ENCODE measurements around the gene RPL36AL. TPM values are rescaled to one million over a fixed set of nuclear protein-coding genes. Genes with fewer than 3 reads are reported as not detected.

The RPL36AL gene
- total RNA-seq, 1 donor from 2014 or later = 170 TPM

DNA sequence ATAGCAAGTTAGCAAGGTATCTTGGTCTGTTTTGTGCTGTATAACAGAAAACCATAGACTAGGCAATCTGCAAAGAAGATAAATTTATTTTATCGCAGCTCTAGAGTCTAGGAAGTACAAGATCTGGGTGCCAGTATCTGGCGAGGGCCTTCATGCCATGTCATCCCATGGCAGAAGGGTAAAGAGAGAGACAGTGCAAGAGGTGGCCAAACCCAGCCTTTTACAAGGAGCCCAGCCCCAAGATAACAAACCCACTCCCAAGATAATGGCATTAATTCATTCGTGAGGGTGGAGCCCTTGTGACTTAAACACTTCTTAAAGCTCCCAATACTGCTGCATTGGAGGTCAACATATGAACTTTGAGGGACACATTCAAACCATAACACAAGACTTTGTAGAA lies 51.1 kb downstream of the RPL36AL start:
- H3K27ac ChIP-seq = no peak overlapping the region
- no peak overlapping the region for H3K9ac ChIP-seq
- Mint-ChIP-seq H3K36me3 (peaks cover 26% of the 10 kb centered on the region), H3K4me1 (no peaks in the 10 kb centered on the region), H3K27me3 (ENCODE audit: insufficient read depth, low read depth) (no peaks in the 10 kb centered on the region), H3K9me3 (peaks cover 2% of the 10 kb centered on the region), H3K4me3 (no peak overlapping the region), H3K27ac (no peak overlapping the region)
- TF ChIP-seq, protein P1, sequence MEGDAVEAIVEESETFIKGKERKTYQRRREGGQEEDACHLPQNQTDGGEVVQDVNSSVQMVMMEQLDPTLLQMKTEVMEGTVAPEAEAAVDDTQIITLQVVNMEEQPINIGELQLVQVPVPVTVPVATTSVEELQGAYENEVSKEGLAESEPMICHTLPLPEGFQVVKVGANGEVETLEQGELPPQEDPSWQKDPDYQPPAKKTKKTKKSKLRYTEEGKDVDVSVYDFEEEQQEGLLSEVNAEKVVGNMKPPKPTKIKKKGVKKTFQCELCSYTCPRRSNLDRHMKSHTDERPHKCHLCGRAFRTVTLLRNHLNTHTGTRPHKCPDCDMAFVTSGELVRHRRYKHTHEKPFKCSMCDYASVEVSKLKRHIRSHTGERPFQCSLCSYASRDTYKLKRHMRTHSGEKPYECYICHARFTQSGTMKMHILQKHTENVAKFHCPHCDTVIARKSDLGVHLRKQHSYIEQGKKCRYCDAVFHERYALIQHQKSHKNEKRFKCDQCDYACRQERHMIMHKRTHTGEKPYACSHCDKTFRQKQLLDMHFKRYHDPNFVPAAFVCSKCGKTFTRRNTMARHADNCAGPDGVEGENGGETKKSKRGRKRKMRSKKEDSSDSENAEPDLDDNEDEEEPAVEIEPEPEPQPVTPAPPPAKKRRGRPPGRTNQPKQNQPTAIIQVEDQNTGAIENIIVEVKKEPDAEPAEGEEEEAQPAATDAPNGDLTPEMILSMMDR (IDR thresholded peaks at IDR 0.05) = no peak
- TF ChIP-seq EZH2phosphoT487 (IDR thresholded peaks at IDR 0.05) (no peak), EZH2 (IDR thresholded peaks at IDR 0.05) (no peak)
- H3F3A ChIP-seq (ENCODE audit: low read depth) = no peaks in the 10 kb centered on the region
- no peaks in the 10 kb centered on the region for H3K27me3 ChIP-seq
- no peak overlapping the region for H3K4me3 ChIP-seq
- H3K4me2 ChIP-seq = no peak overlapping the region
- H3K4me1 ChIP-seq = no peaks in the 10 kb centered on the region
- no peaks in the 10 kb centered on the region for H4K20me1 ChIP-seq (ENCODE audit: low read depth)
- H3K79me2 ChIP-seq (ENCODE audit: low read depth) = no peaks in the 10 kb centered on the region
- H3K9me3 ChIP-seq (ENCODE audit: low read depth) = no peaks in the 10 kb centered on the region
- H3K36me3 ChIP-seq = peaks cover 13% of the 10 kb centered on the region
- H2AFZ ChIP-seq (replicated peaks) = no peak overlapping the region
- DNase-seq (ENCODE audit: low spot score) = no peak

Small RNA genes lying within 50 kb of the gene (small RNA-seq; reads per million reads assigned to genes)
- gene AL139099.3 (not detected), gene AL139099.4 (not detected), gene RF00019 (not detected)

Other genes with a start within 250 kb of the RPL36AL start
- 5,636 and 6,941 TPM in 2 replicates for gene RPS29, start 34.2 kb downstream of the RPL36AL start, total RNA-seq (ENCODE audit: low replicate concordance)
- gene LRR1, start 21.7 kb downstream of the RPL36AL start, total RNA-seq (ENCODE audit: low replicate concordance) = 25.1 and 35.2 TPM in 2 replicates
- gene MGAT2, start 173 bp upstream of the RPL36AL start, total RNA-seq (ENCODE audit: low replicate concordance) = 30.3 and 31.7 TPM in 2 replicates
- gene DNAAF2, start 14.6 kb upstream of the RPL36AL start, total RNA-seq (ENCODE audit: low replicate concordance) = 29.0 and 35.1 TPM in 2 replicates
- 55.2 and 66.9 TPM in 2 replicates for gene POLE2, start 67.6 kb upstream of the RPL36AL start, total RNA-seq (ENCODE audit: low replicate concordance)
- 0.99 and 1.4 TPM in 2 replicates for gene KLHDC1, start 72.5 kb upstream of the RPL36AL start, total RNA-seq (ENCODE audit: low replicate concordance)
- gene KLHDC2, start 147.5 kb upstream of the RPL36AL start, total RNA-seq (ENCODE audit: low replicate concordance) = 68.2 and 73.9 TPM in 2 replicates
- 60.5 and 83.0 TPM in 2 replicates for gene NEMF, start 232.2 kb upstream of the RPL36AL start, total RNA-seq (ENCODE audit: low replicate concordance)